Thyroid gland (tissue), 4 donors: ENCODE data around the gene MATN1.

Experiments
- POLR2A ChIP-seq, 2 donors: fragments of 450-650 bp; IDR thresholded peaks; one replicate each; pipeline ENCODE4 v1.6.1; 2017; ENCODE audit warnings: antibody characterized with exemption in 2 of 2, mild to moderate bottlenecking in 2 of 2, moderate library complexity in 1 of 2
- TF ChIP-seq, protein P1 (sequence below), 6 experiments: fragments of 200-600 bp in 3 of 6; fragments of 450-650 bp in 3 of 6; sonication (generic) in 3 of 6; IDR thresholded peaks; one replicate each; pipeline ENCODE4 v1.5.1; 2016 to 2019; ENCODE audit warnings: antibody characterized with exemption in 6 of 6, mild to moderate bottlenecking in 2 of 6, inconsistent platforms in 1 of 6, moderate library complexity in 1 of 6

DNA sequence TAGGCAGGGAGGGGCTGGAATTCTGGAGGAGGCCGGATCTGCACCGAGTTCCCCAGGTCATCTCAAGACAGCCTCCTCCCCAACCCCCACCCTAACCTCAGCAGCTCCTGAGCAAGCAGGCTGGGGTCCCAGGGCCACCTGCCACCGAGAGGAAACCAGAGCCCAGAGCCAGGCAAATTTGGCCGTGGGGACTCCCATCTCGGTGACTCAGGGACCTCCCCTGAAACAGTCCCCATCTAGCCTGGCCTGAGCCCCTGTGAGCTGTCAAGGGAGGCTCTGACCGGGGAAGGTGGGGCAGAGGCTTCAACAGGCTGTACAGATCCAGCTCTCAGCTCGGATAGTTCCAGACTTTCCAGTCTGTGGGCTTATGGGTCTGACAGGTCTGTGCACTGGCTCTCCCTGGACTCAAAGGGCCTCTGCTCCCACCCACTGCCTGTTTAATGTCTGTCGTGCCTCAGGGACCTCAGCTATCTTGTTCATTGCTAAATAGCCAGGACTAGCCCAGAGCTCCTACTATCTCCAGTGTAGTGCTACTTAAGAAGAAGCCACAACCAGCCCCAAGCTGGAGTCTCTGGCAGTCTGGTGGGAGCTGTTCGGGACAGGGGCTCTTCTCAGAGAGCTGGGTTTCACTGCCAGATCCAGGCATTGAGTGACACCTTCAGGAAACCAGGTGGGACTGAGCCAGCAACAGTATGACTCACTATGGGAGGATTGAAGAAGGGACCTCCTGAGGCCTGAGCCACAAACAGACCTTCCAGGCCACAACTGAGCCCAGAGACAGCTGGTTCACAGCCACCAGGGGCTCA, 25.6 kb downstream of the MATN1 start:
- TF ChIP-seq, protein P1, sequence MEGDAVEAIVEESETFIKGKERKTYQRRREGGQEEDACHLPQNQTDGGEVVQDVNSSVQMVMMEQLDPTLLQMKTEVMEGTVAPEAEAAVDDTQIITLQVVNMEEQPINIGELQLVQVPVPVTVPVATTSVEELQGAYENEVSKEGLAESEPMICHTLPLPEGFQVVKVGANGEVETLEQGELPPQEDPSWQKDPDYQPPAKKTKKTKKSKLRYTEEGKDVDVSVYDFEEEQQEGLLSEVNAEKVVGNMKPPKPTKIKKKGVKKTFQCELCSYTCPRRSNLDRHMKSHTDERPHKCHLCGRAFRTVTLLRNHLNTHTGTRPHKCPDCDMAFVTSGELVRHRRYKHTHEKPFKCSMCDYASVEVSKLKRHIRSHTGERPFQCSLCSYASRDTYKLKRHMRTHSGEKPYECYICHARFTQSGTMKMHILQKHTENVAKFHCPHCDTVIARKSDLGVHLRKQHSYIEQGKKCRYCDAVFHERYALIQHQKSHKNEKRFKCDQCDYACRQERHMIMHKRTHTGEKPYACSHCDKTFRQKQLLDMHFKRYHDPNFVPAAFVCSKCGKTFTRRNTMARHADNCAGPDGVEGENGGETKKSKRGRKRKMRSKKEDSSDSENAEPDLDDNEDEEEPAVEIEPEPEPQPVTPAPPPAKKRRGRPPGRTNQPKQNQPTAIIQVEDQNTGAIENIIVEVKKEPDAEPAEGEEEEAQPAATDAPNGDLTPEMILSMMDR (IDR thresholded peaks at IDR 0.05): no peak
- TF ChIP-seq POLR2A (IDR thresholded peaks at IDR 0.05): no peak
